ENCODE data around the gene C13orf42. TPM values are rescaled to one million over a fixed set of nuclear protein-coding genes. Genes with fewer than 3 reads are reported as not detected.

C13orf42 gene
- total RNA-seq, 6 experiments from 2014 or later, result not detected

DNA sequence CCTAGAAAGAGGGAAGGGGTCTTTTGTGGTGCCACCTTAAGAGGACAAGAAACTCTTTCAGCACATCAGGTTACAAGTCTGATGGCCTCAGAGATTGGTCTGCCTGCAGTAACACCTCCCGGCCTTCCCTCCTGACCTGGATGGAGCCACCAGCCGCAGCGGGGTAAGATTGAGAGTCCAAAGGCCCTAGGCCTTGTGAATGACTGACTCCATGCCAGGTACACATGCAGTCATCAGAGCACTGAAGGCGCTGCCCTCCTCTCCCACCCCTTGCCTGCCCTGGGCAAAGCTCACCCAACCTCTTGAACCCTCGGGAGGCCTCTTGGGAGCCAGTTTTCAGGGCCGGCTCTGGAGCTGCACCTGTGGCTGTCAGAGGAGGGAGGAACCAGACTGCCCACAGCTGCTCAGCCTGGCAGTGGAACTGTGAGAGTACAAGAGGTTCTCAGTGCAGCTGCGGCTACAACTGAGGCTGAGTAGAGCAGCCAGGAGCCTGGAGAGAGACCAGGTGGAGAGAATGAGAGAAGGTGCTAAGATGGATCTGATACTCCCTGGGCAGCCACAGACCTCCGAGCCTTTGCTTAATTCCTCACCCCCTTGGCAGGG, 23.8 kb upstream of the C13orf42 start:
- DNase-seq (peak; percentile 49 to 93 (median 86)), ATAC-seq (peak; percentile 96 to 98 (median 96))
- intact Hi-C loops (cut with DNase I), result no loop called here
- Histone ChIP-seq H3K27me3 (no peaks in the 10 kb centered on the region), H3K4me3 (no peak overlapping the region), H3K36me3 (no peaks in the 10 kb centered on the region), H3K9me3 (no peaks in the 10 kb centered on the region), H3K4me1 (peaks cover 0 to 18% (median 2%) of the 10 kb centered on the region in 4 donors), H3K27ac (peak overlapping the region in 1 of 3 donors; percentile 69)
- 20% methylated on average over 2 of the region's 8 CpGs for WGBS (ENCODE audit: insufficient coverage, low coverage, low lambda C conversion rate, missing lambda C conversion rate)
- TF ChIP-seq, protein P1, sequence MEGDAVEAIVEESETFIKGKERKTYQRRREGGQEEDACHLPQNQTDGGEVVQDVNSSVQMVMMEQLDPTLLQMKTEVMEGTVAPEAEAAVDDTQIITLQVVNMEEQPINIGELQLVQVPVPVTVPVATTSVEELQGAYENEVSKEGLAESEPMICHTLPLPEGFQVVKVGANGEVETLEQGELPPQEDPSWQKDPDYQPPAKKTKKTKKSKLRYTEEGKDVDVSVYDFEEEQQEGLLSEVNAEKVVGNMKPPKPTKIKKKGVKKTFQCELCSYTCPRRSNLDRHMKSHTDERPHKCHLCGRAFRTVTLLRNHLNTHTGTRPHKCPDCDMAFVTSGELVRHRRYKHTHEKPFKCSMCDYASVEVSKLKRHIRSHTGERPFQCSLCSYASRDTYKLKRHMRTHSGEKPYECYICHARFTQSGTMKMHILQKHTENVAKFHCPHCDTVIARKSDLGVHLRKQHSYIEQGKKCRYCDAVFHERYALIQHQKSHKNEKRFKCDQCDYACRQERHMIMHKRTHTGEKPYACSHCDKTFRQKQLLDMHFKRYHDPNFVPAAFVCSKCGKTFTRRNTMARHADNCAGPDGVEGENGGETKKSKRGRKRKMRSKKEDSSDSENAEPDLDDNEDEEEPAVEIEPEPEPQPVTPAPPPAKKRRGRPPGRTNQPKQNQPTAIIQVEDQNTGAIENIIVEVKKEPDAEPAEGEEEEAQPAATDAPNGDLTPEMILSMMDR (IDR thresholded peaks at IDR 0.05), result no peak
- TF ChIP-seq POLR2A (IDR thresholded peaks at IDR 0.05), result no peak

DNA sequence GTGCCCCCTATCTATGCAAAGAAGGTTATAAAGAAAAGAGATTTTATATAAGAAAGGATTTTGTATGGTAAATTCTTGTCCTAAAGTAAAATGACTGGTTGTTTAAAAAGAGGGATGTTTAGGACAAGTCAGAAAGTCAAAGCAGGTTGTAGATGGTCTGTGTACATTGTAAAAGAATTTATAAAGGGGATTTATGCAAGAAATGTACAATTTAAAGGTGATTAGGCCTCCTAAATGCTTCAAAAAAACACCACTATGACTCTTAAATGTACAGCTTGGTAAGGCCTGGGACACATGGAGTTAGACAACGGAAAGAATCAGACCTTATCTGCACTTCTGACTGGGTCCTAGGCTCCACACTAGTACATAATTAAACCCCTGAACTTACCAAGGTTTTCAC, 19.3 kb upstream of the C13orf42 start:
- no peaks in the 10 kb centered on the region for H3K27me3 ChIP-seq
- intact Hi-C loops (cut with DNase I), result no loop called here
- DNase-seq (no peak), ATAC-seq (no peak)
- WGBS (ENCODE audit: insufficient coverage, low coverage, low lambda C conversion rate, missing lambda C conversion rate), result 86% methylated on average over 1 of the region's 1 CpG
- peaks cover 0 to 26% (median 2%) of the 10 kb centered on the region in 4 donors for H3K4me1 ChIP-seq
- H3K36me3 ChIP-seq, result no peaks in the 10 kb centered on the region
- no peaks in the 10 kb centered on the region for H3K9me3 ChIP-seq
- TF ChIP-seq POLR2A (IDR thresholded peaks at IDR 0.05), result no peak
- TF ChIP-seq, protein P1 (IDR thresholded peaks at IDR 0.05), result no peak
- no peak overlapping the region for H3K4me3 ChIP-seq
- no peak overlapping the region for H3K27ac ChIP-seq

- Histone ChIP-seq H3K27me3 (no peaks in the 10 kb centered on the region), H3K9me3 (no peaks in the 10 kb centered on the region), H3K27ac (peak overlapping the region in 1 of 3 donors; percentile 64), H3K4me1 (peaks cover 0 to 39% (median 2%) of the 10 kb centered on the region in 4 donors), H3K4me3 (no peak overlapping the region), H3K36me3 (no peaks in the 10 kb centered on the region)
- intact Hi-C loops (cut with DNase I), result no loop called here
- ATAC-seq (peak; percentile 81 to 91 (median 86)), DNase-seq (peak in 2 of 3 donors; percentile 62 to 75)
- TF ChIP-seq POLR2A (IDR thresholded peaks at IDR 0.05), result no peak
- TF ChIP-seq, protein P1 (IDR thresholded peaks at IDR 0.05), result peak; percentile 59 to 69 (median 65)
- 38% methylated on average over 6 of the region's 7 CpGs for WGBS (ENCODE audit: insufficient coverage, low coverage, low lambda C conversion rate, missing lambda C conversion rate)
Observed at GRCh38 chr13:51125495-51126226, 14.6 kb upstream of the C13orf42 start.

GRCh38 chr13:51122868-51123566, 11.9 kb upstream of the C13orf42 start:
- DNase-seq, result peak in 1 of 3 donors; percentile 57
- Histone ChIP-seq H3K36me3 (no peaks in the 10 kb centered on the region), H3K9me3 (no peaks in the 10 kb centered on the region), H3K4me3 (peak overlapping the region in 1 of 3 donors; percentile 15), H3K4me1 (peaks cover 0 to 39% (median 2%) of the 10 kb centered on the region in 4 donors), H3K27me3 (no peaks in the 10 kb centered on the region), H3K27ac (peak overlapping the region in 1 of 3 donors; percentile 65)
- WGBS (ENCODE audit: insufficient coverage, low coverage, low lambda C conversion rate, missing lambda C conversion rate), result 17% methylated on average over 6 of the region's 6 CpGs
- ATAC-seq, result peak; percentile 66 to 89 (median 76)
- intact Hi-C loops (cut with DNase I), result no loop called here
- TF ChIP-seq, protein P1 (IDR thresholded peaks at IDR 0.05), result no peak
- no peak for TF ChIP-seq POLR2A (IDR thresholded peaks at IDR 0.05)

All from right lobe of liver (tissue), 6 donors.